Osteoblast (primary cell): Measurements from ENCODE around the gene SLC19A1. TPM values are rescaled to one million over a fixed set of nuclear protein-coding genes. Genes with fewer than 3 reads are reported as not detected.

Source experiments
- DNase-seq: peaks from one replicate; pipeline ENCODE4 v3.0.0; 2011; ENCODE audit warnings: low spot score, mixed read lengths; ENCODE audit not compliant: insufficient read length; ENCODE audit errors: missing footprints
- H2AFZ ChIP-seq: 2 replicates; pipeline ENCODE4 v1.6.0; 2011; ENCODE audit warnings: mild to moderate bottlenecking, low read length
- H3K27ac ChIP-seq: 2 replicates; pipeline ENCODE4 v1.5.1; 2011; ENCODE audit warnings: mild to moderate bottlenecking, low read depth, low read length, moderate library complexity
- H3K27me3 ChIP-seq: 2 replicates; pipeline ENCODE4 v1.6.0; 2012; ENCODE audit warnings: mild to moderate bottlenecking, control low read depth, inconsistent platforms, low read length, moderate library complexity; ENCODE audit not compliant: insufficient read depth
- H3K36me3 ChIP-seq: 2 replicates; pipeline ENCODE4 v1.5.1; 2011; ENCODE audit warnings: mild to moderate bottlenecking, low read length, control low read depth, moderate library complexity; ENCODE audit not compliant: insufficient read depth
- H3K4me1 ChIP-seq: 2 replicates; pipeline ENCODE4 v1.5.1; 2011; ENCODE audit warnings: mild to moderate bottlenecking, low read length, control low read depth, moderate library complexity; ENCODE audit not compliant: insufficient read depth
- H3K4me2 ChIP-seq: 2 replicates; pipeline ENCODE4 v1.6.0; 2011; ENCODE audit warnings: mild to moderate bottlenecking, low read length; ENCODE audit not compliant: insufficient read depth
- H3K4me3 ChIP-seq: fragments of 200-600 bp; sonication (generic); 3 replicates; pipeline ENCODE4 v1.5.1; 2012; ENCODE audit warnings: mild to moderate bottlenecking, low read length, inconsistent platforms; ENCODE audit not compliant: insufficient read depth
- H3K79me2 ChIP-seq: 2 replicates; pipeline ENCODE4 v1.6.0; 2012; ENCODE audit warnings: mild to moderate bottlenecking, low read length, control low read depth, inconsistent platforms; ENCODE audit not compliant: insufficient read depth
- H3K9me3 ChIP-seq: 2 replicates; pipeline ENCODE4 v1.5.1; 2011; ENCODE audit warnings: low read depth, low read length, control low read depth
- H4K20me1 ChIP-seq: 2 replicates; pipeline ENCODE4 v1.6.0; 2012; ENCODE audit warnings: mild to moderate bottlenecking, low read length, control low read depth; ENCODE audit not compliant: insufficient read depth
- CTCF ChIP-seq: IDR thresholded peaks from 2 replicates; pipeline ENCODE4 v1.5.1; 2011; ENCODE audit warnings: mild to moderate bottlenecking, low read depth, low read length, moderate library complexity; ENCODE audit errors: extremely low read depth
- total RNA-seq: library from RNA; depleted of rRNA; stranded (reverse); fragments of >200 nt; gene quantifications from 2 replicates; pipeline ENCODE4 v1.2.3, GENCODE V29; 2012

Gene SLC19A1
- total RNA-seq, 1 donor, result 2.9 TPM

DNA sequence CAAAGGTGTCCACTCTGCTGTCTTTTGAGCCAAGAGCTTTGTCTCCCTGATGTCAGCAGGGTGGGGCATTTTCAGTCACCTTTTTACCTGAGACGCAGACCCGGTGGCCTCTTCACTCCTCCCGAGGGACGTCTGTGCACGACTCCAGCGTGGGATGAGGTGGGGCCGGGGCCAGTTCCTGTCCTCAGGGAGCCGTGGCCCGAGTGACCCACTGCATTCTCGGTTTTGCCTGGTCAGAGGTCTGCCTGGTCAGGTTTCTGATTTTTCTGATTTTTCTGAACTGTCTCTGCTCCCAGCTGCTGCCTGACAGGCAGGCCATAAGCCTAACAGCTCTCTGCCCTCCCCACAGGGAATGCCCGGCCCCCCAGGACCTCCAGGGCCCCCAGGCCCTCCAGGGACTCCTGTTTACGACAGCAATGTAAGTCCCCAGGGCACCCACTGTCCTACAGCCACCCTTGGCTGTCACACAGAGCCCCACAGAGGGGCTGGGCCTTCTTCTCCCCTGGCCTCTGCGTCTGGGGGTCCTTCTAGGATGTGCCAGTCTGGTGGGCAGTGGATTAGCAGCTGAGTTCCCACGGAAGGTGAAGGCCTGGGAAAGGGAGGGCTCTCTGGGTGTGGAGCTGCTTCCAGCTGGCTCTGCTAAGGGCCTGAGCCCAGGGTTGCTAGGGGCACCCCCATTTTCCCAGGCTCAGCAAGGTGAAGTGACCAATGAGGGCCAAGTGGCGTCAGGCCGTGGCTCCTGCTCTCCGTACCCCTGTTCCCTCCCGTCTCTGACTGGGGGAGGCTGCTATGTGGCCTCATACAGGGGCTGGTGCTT lies 45.9 kb downstream of the SLC19A1 start:
- Histone ChIP-seq H3K79me2 (no peaks in the 10 kb centered on the region), H3K27me3 (no peaks in the 10 kb centered on the region), H3K27ac (no peak overlapping the region), H3K4me2 (no peak overlapping the region), H3K36me3 (no peaks in the 10 kb centered on the region), H3K4me1 (no peaks in the 10 kb centered on the region), H2AFZ (no peak overlapping the region), H3K4me3 (no peak overlapping the region), H3K9me3 (no peaks in the 10 kb centered on the region), H4K20me1 (no peaks in the 10 kb centered on the region)
- TF ChIP-seq CTCF, result no peak
- DNase-seq, result no peak

DNA sequence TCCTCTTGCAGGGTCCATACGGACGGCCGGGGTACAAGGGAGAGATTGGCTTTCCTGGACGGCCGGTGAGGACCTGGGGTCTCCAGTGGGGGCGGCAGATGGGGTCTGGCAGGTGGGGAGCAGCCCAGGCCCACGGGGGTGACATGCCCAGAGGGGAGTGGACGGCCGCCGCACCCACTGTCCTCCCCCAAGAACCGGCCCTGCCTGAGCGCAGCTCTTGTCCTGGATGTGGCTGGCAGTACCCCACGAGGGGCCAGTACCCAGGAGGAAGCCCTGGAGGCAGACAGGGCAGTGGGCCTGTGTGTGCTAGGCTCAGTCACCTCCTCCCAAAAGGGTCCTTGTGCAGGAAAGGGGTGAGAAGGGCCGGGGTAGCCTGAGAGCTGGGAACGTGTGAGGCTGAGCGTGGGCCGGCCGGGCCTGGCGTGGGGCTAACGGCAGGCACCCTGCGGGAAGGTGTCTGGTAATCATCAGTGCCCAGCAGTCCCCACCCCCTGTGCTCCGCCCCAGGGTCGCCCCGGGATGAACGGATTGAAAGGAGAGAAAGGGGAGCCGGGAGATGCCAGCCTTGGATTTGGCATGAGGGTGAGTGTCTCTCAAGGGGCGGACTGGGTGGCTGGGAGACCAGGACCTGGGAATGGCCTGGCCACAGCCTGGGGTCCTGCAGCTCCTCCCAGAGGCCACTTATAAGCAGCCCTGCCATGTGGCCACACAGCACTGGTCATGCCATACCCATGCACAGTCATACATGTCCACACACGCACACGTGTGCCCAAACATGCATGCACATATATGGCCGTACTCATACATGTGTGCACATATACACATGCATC lies 47.2 kb downstream of the SLC19A1 start:
- Histone ChIP-seq H3K9me3 (no peaks in the 10 kb centered on the region), H3K4me1 (no peaks in the 10 kb centered on the region), H3K36me3 (no peaks in the 10 kb centered on the region), H3K4me3 (no peak overlapping the region), H4K20me1 (no peaks in the 10 kb centered on the region), H2AFZ (no peak overlapping the region), H3K27ac (no peak overlapping the region), H3K79me2 (no peaks in the 10 kb centered on the region), H3K4me2 (no peak overlapping the region), H3K27me3 (no peaks in the 10 kb centered on the region)
- no peak for TF ChIP-seq CTCF
- DNase-seq, result no peak

DNA sequence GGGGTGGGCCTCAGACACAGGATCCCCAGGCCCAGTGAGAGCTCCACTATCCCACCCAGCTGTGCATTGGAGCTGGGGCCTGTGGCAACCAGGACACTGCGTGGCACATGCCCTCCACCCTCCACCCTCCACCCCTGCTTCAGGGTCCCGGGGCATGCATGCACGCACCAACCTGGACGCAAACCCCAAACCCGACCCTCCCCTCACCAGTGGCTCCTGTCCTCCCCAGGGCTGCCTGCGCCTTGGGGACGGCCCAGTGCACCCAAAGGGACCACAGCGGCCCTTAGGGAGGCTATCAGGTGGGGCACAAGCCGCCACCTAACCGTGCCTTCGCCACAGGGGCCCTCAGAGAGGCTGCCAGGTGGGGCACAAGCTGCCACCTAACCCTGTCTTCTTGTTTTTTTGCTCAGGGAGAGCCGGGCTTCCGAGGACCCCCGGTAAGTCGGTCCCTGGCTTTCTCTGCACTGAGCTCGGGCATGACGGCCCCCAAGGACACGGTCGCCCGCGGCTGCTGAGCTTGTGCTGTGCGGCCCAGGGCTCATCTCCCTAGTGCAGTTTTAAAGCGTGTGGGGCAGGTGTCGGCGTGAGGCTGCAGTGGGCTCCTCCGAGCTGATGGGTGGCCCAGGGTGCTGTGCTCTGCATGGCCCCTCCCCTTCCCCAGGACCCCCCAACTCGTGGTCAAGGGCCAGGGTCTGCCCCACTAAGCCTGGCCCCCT lies 47.9 kb downstream of the SLC19A1 start:
- H3K4me2 ChIP-seq, result no peak overlapping the region
- no peaks in the 10 kb centered on the region for H3K79me2 ChIP-seq
- no peaks in the 10 kb centered on the region for H3K36me3 ChIP-seq
- H3K27me3 ChIP-seq, result no peaks in the 10 kb centered on the region
- no peaks in the 10 kb centered on the region for H3K4me1 ChIP-seq
- H3K27ac ChIP-seq, result no peak overlapping the region
- H2AFZ ChIP-seq, result no peak overlapping the region
- no peak overlapping the region for H3K4me3 ChIP-seq
- no peaks in the 10 kb centered on the region for H4K20me1 ChIP-seq
- no peaks in the 10 kb centered on the region for H3K9me3 ChIP-seq
- no peak for DNase-seq
- TF ChIP-seq CTCF, result no peak
